ENCODE data around the gene GRK1.

DNA sequence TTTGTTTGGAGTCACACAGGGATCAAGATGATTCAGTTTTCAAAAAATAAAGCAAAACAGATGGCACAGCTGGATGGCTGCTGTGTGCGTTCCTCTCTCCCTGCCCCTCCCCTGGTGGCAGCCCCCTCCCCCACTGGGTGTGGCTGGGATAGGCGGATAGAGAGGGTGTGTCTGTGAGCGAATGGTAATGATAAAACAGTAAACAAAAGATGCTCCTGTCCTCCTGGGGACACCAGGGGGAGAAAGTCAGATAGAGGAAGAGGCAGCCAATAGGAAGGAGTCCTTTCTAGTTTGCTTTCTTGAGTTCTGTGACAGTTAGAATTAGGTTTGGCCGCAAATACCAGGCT, 98.5 kb downstream of the GRK1 start:
- TF ChIP-seq POLR2A (IDR thresholded peaks at IDR 0.05; ENCODE audit: extremely low read depth, insufficient read length) = no peak
- TF ChIP-seq, protein P1, sequence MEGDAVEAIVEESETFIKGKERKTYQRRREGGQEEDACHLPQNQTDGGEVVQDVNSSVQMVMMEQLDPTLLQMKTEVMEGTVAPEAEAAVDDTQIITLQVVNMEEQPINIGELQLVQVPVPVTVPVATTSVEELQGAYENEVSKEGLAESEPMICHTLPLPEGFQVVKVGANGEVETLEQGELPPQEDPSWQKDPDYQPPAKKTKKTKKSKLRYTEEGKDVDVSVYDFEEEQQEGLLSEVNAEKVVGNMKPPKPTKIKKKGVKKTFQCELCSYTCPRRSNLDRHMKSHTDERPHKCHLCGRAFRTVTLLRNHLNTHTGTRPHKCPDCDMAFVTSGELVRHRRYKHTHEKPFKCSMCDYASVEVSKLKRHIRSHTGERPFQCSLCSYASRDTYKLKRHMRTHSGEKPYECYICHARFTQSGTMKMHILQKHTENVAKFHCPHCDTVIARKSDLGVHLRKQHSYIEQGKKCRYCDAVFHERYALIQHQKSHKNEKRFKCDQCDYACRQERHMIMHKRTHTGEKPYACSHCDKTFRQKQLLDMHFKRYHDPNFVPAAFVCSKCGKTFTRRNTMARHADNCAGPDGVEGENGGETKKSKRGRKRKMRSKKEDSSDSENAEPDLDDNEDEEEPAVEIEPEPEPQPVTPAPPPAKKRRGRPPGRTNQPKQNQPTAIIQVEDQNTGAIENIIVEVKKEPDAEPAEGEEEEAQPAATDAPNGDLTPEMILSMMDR (IDR thresholded peaks at IDR 0.05; ENCODE audit: low read depth, low read length) = no peak
- TF ChIP-seq, protein P2, sequence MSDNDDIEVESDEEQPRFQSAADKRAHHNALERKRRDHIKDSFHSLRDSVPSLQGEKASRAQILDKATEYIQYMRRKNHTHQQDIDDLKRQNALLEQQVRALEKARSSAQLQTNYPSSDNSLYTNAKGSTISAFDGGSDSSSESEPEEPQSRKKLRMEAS (IDR thresholded peaks at IDR 0.05; ENCODE audit: low read depth, low read length) = no peak
- no peak for TF ChIP-seq MYC (IDR thresholded peaks at IDR 0.05; ENCODE audit: low read depth, low read length)

All from NB4 (cell line).